ENCODE data around the gene FCHSD2.

FCHSD2 gene

DNA sequence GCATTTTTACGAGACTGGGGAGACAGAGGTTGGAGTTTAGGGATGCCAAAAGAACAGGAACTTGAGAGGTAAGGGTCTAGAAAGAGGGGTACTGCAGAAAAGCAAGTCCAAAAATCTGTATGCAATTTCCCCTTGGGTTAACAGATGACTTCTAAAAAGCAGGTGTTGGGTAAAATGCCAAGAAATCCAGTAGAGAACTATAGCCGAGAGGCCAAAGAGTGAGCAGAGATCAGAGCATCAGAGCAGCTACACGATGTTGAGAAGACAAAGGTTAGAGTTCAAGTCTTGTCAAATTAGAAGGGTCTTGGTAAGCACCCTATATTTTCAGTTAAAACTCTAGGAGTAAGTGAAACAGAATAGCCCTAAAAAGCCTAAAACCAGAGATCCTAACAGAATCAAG, 145.2 kb downstream of the FCHSD2 start:
- Histone ChIP-seq H3K4me3 (peak overlapping the region; percentile 28), H3K27ac (peak overlapping the region in 1 of 2 donors; percentile 35)
- TF ChIP-seq, protein P1, sequence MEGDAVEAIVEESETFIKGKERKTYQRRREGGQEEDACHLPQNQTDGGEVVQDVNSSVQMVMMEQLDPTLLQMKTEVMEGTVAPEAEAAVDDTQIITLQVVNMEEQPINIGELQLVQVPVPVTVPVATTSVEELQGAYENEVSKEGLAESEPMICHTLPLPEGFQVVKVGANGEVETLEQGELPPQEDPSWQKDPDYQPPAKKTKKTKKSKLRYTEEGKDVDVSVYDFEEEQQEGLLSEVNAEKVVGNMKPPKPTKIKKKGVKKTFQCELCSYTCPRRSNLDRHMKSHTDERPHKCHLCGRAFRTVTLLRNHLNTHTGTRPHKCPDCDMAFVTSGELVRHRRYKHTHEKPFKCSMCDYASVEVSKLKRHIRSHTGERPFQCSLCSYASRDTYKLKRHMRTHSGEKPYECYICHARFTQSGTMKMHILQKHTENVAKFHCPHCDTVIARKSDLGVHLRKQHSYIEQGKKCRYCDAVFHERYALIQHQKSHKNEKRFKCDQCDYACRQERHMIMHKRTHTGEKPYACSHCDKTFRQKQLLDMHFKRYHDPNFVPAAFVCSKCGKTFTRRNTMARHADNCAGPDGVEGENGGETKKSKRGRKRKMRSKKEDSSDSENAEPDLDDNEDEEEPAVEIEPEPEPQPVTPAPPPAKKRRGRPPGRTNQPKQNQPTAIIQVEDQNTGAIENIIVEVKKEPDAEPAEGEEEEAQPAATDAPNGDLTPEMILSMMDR (IDR thresholded peaks at IDR 0.05): no peak
- no peak for DNase-seq (ENCODE audit: low spot score)

DNA sequence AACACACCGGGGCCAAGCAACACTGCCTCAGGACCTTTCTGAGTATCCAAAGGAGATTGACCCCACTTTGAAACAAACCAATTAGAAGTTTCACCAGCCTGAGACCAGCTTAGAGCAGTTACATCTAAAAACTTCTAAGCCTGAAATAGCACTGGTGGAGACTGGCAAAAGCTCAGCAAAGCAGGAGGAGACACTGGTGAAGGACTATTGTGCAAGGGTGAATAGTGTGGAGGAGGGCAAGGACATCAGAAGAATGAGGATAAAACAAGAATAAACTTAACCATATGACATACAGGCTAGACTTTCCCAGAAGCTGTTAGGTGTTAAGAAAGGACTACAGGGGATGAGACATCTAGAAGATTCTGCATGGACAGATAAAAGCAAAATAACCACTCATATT, 152.4 kb downstream of the FCHSD2 start:
- TF ChIP-seq, protein P1 (IDR thresholded peaks at IDR 0.05): no peak
- Histone ChIP-seq H3K27ac (no peak overlapping the region), H3K4me3 (no peak overlapping the region)
- no peak for DNase-seq (ENCODE audit: low spot score)

DNA sequence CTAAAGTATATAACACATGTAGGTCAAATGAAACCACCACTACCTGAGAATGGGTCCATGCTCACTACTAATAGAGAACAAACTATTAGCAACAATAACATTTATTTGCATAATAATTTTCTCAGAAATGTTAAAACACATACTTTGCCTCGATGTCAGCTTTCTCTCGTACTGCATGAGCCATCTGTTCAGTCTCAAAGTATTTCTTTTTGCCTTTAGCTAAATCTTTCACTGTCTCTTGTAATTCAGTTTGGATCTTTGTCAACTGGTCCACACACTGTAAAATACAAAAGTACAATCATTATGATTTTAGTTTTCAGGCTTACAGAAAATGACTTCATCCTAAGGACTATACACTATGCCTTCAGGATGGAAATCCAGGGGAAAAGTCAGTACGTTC, 153.3 kb downstream of the FCHSD2 start:
- TF ChIP-seq, protein P1 (IDR thresholded peaks at IDR 0.05): no peak
- Histone ChIP-seq H3K4me3 (no peak overlapping the region), H3K27ac (no peak overlapping the region)
- no peak for DNase-seq (ENCODE audit: low spot score)

DNA sequence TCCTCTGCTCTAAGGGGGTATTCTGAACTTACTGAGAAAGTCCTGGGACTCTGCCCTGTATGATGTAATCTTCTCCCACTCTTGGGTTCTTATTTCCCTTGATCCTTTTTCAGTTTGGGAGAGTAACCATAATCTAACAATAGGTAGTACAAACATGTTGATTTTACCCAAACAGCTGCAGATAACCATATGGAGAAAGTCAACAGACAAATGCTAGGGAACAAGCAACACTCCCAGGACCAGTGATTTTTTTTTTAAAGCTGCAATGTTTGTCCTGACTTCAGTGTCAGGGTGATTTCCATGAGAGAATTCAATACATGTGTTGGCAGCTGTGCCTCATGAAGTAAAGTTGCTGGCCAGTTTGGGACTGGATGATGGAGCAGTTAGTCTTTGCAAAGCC, 156.5 kb downstream of the FCHSD2 start:
- TF ChIP-seq, protein P1 (IDR thresholded peaks at IDR 0.05): no peak
- DNase-seq (ENCODE audit: low spot score): no peak
- H3K27ac ChIP-seq: peak overlapping the region in 1 of 2 donors; percentile 18
- H3K4me3 ChIP-seq: no peak overlapping the region

DNA sequence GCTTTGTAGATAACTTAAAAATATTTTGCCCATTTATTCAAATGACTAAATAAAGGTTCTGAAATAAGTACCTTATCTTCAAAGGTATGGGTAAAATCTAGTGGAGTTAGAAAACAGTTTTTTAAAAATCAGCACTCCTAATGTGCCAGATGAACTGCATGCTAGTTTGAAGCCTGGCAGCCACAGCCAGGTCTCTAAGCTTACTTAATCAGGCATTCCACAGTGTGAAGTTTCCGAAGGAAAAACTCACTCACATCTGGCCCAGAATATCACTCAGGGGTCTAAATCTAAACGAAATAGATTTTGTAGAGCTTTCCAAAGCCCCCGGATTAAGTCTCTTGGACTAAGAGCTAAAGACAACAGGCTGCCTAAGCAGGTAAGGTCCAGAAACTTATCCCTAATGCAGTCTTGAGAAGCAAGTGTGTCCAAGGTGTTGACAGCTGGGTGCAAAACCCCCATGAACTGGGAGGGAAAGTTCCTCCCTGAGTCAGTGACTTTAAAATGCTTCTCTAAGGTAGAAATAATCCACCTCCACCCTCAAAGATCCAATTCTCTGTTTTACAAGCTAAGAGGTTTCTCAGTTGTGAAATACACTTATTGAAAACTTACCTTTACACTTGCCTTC, 157.6 kb downstream of the FCHSD2 start:
- H3K27ac ChIP-seq: peak overlapping the region in 1 of 2 donors; percentile 66

DNA sequence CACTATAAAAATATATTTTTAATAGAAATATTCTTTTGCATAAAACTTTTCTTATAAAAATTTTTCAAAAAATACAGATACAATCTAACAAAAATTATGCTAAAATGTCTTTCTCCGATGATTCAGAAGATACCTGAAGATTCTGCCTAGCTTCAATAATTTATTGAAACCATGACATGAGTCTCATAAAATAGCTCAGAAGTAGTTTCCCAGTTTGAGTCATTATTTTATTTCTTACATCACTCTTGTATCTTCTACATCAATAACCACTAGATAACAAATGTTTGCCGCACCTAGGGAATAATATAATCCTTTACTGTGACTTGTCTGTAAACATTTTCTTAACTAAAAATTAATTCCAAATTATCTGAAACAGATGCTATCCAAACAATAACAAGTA, 158.6 kb downstream of the FCHSD2 start:
- TF ChIP-seq, protein P1 (IDR thresholded peaks at IDR 0.05): no peak
- Histone ChIP-seq H3K27ac (peak overlapping the region in 1 of 2 donors; percentile 38), H3K4me3 (no peak overlapping the region)
- DNase-seq (ENCODE audit: low spot score): no peak

More for the DNA sequence above, 157.6 kb downstream of the FCHSD2 start:
- TF ChIP-seq, protein P1 (IDR thresholded peaks at IDR 0.05): no peak
- DNase-seq (ENCODE audit: low spot score): no peak
- no peak overlapping the region for H3K4me3 ChIP-seq

DNA sequence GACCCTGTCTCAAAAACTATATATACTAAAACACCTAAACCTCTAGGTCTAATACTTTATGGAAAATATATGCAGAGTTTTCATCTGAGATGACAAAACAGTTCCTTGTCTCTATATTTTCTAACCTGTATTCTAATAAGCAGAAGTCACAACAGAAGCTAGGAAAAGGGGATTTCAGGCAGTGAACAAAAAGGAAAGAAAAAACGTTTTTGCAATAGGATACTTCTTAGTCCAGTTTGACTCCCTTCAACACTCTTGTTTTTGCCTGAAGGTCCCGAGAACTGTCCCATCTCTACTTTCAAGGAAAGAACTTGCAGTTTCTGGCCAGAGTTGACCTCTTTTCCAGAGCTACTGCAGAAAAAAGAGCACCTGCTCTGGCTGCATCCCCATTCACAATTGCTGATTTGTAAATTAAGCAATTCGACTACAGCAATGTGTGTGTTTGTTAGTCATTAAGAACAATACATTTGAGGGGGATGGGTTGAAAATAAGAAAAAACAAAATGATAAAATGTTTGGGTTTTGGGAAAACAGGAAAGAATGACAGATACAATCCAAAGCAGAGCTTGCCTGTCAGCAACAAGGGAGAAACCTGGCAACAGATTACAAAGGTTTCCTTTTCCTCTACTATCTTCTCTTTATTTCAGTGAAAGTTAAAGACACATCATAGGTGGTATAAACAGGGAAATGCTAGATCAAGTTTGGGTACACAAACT, 160.0 kb downstream of the FCHSD2 start:
- TF ChIP-seq, protein P1 (IDR thresholded peaks at IDR 0.05): no peak
- Histone ChIP-seq H3K4me3 (no peak overlapping the region), H3K27ac (no peak overlapping the region)
- no peak for DNase-seq (ENCODE audit: low spot score)
